Hematopoietic multipotent progenitor cell treated with erythropoietin and hydrocortisone succinate and interleukin-3 and kit ligand, for 8 days (in vitro differentiated cells): ENCODE data around the gene OR52K2.
"Not testable (repeated sequence)": the region's sequence is repeated elsewhere in the genome, so short reads cannot be mapped to it uniquely, and the experiment has no call there.

Experiments used
- DNase-seq: peaks from one replicate; pipeline ENCODE4 v3.0.0-alpha.2; 2015

OR52K2 gene

GRCh38 chr11:4481240-4481582 lies 32.1 kb downstream of the OR52K2 start:
- no peak for DNase-seq

- no peak for DNase-seq
Observed at GRCh38 chr11:4482445-4482844, 33.4 kb downstream of the OR52K2 start, which contains the start of gene OR52K1. TSS of gene OR52K1 (plus strand) at chr11:4482646. CDS start at chr11:4488901, 6,255 bp downstream.

- DNase-seq, result no peak
Observed at GRCh38 chr11:4484310-4484709, 35.2 kb downstream of the OR52K2 start.

- DNase-seq, result not testable (repeated sequence)
Observed at GRCh38 chr11:4491405-4491804, 42.3 kb downstream of the OR52K2 start.

- DNase-seq, result no peak
Observed at GRCh38 chr11:4491878-4492606, 42.9 kb downstream of the OR52K2 start.

GRCh38 chr11:4493480-4493818 lies 44.4 kb downstream of the OR52K2 start:
- DNase-seq, result no peak

GRCh38 chr11:4495487-4495886 lies 46.4 kb downstream of the OR52K2 start:
- no peak for DNase-seq

- DNase-seq, result no peak
Observed at GRCh38 chr11:4495986-4496385, 46.9 kb downstream of the OR52K2 start.

GRCh38 chr11:4496557-4497248 lies 47.6 kb downstream of the OR52K2 start:
- no peak for DNase-seq
